Glomerular visceral epithelial cell (primary cell): ENCODE data around the gene SMARCD3.

ENCODE experiments used
- DNase-seq: peaks from one replicate; pipeline ENCODE4 v3.0.0-alpha.2; 2016; ENCODE audit errors: extremely low spot score

The SMARCD3 gene

GRCh38 chr7:151248346-151249033 lies at the start of gene SMARCD3:
TSS of gene SMARCD3 (minus strand) at chr7:151248694. CDS start at chr7:151248562, 132 bp downstream.
- DNase-seq = peak; percentile 63

- no peak for DNase-seq
These were observed 47.9 kb upstream of the SMARCD3 start for GRCh38 chr7:151296202-151296992.

GRCh38 chr7:151292850-151293249 lies 44.4 kb upstream of the SMARCD3 start:
- no peak for DNase-seq

GRCh38 chr7:151291206-151291605 lies 42.7 kb upstream of the SMARCD3 start:
- DNase-seq = no peak

GRCh38 chr7:151290355-151290760 lies 41.9 kb upstream of the SMARCD3 start:
- no peak for DNase-seq

GRCh38 chr7:151289891-151290290 lies 41.4 kb upstream of the SMARCD3 start:
- no peak for DNase-seq

GRCh38 chr7:151286148-151286547 lies 37.7 kb upstream of the SMARCD3 start:
- no peak for DNase-seq

- DNase-seq = no peak
These were observed 34.8 kb upstream of the SMARCD3 start for GRCh38 chr7:151283302-151283701.

- DNase-seq = no peak
These were observed 33.6 kb upstream of the SMARCD3 start for GRCh38 chr7:151282111-151282510.

GRCh38 chr7:151281686-151282085 lies 33.2 kb upstream of the SMARCD3 start:
- DNase-seq = no peak

- DNase-seq = no peak
These were observed 32.0 kb upstream of the SMARCD3 start for GRCh38 chr7:151280388-151281019.

- no peak for DNase-seq
These were observed 31.4 kb upstream of the SMARCD3 start for GRCh38 chr7:151279868-151280267.

- DNase-seq = no peak
These were observed 30.5 kb upstream of the SMARCD3 start for GRCh38 chr7:151278949-151279348.

- DNase-seq = no peak
These were observed 29.1 kb upstream of the SMARCD3 start for GRCh38 chr7:151277631-151278030.

- DNase-seq = peak; percentile 40
These were observed 28.4 kb upstream of the SMARCD3 start for GRCh38 chr7:151276666-151277590.

- no peak for DNase-seq
These were observed 27.5 kb upstream of the SMARCD3 start for GRCh38 chr7:151275813-151276577.

- DNase-seq = no peak
These were observed 26.7 kb upstream of the SMARCD3 start for GRCh38 chr7:151274936-151275812.

- no peak for DNase-seq
These were observed 25.9 kb upstream of the SMARCD3 start for GRCh38 chr7:151274396-151274795.

- no peak for DNase-seq
These were observed 25.3 kb upstream of the SMARCD3 start for GRCh38 chr7:151273651-151274390.
